ENCODE data around the gene ZNF789.
A peak's percentile ranks its signal among the peaks of the same experiment; 100 is the strongest.

The ZNF789 gene

GRCh38 chr7:99460651-99461050 is 12.0 kb upstream of the ZNF789 start:
- Histone ChIP-seq H3K36me3 (ENCODE audit: control insufficient read depth, insufficient read depth, low read length, severe bottlenecking) (peaks cover 52% of the 10 kb centered on the region), H3K4me3 (ENCODE audit: low read length) (no peak overlapping the region), H3K9me3 (ENCODE audit: control insufficient read depth, low read length) (no peaks in the 10 kb centered on the region), H3K9ac (ENCODE audit: low read length) (no peak overlapping the region), H3K4me1 (ENCODE audit: control insufficient read depth, insufficient read depth, low read length) (peaks cover 14% of the 10 kb centered on the region), H3K27me3 (replicated peaks; ENCODE audit: control insufficient read depth, insufficient read depth, low read length) (no peaks in the 10 kb centered on the region)
- DNase-seq (ENCODE audit: low read depth): no peak

- peaks cover 46% of the 10 kb centered on the region for H3K36me3 ChIP-seq (ENCODE audit: control insufficient read depth, insufficient read depth, low read length, severe bottlenecking)
- DNase-seq (ENCODE audit: low read depth): no peak
- peaks cover 16% of the 10 kb centered on the region for H3K4me1 ChIP-seq (ENCODE audit: control insufficient read depth, insufficient read depth, low read length)
- no peak overlapping the region for H3K4me3 ChIP-seq (ENCODE audit: low read length)
- H3K27me3 ChIP-seq (replicated peaks; ENCODE audit: control insufficient read depth, insufficient read depth, low read length): no peaks in the 10 kb centered on the region
- no peaks in the 10 kb centered on the region for H3K9me3 ChIP-seq (ENCODE audit: control insufficient read depth, low read length)
- no peak overlapping the region for H3K9ac ChIP-seq (ENCODE audit: low read length)
Measured at GRCh38 chr7:99461221-99461620, 11.5 kb upstream of the ZNF789 start.

DNA sequence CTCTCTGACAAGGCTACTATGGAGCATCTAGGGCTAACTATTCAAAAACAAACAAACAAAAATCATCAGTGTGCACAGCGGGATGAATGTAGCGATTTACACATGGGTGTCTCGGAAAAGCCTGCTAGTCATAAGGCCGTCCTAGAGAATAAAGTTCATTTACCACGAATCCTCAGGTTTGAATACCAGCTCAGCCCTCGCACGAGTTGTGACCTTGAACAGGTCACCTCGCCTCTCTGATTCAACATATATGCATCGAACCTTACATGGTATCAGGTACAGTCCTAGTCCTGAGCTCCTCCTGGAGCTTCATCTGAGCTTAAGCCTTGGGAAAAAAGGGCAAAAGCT is 7.3 kb upstream of the ZNF789 start:
- Histone ChIP-seq H3K4me3 (ENCODE audit: low read length) (peak overlapping the region; percentile 93), H3K9me3 (ENCODE audit: control insufficient read depth, low read length) (no peaks in the 10 kb centered on the region), H3K4me1 (ENCODE audit: control insufficient read depth, insufficient read depth, low read length) (peaks cover 17% of the 10 kb centered on the region), H3K27me3 (replicated peaks; ENCODE audit: control insufficient read depth, insufficient read depth, low read length) (no peaks in the 10 kb centered on the region), H3K36me3 (ENCODE audit: control insufficient read depth, insufficient read depth, low read length, severe bottlenecking) (peaks cover 8% of the 10 kb centered on the region), H3K9ac (ENCODE audit: low read length) (peak overlapping the region; percentile 100)
- no peak for DNase-seq (ENCODE audit: low read depth)

DNA sequence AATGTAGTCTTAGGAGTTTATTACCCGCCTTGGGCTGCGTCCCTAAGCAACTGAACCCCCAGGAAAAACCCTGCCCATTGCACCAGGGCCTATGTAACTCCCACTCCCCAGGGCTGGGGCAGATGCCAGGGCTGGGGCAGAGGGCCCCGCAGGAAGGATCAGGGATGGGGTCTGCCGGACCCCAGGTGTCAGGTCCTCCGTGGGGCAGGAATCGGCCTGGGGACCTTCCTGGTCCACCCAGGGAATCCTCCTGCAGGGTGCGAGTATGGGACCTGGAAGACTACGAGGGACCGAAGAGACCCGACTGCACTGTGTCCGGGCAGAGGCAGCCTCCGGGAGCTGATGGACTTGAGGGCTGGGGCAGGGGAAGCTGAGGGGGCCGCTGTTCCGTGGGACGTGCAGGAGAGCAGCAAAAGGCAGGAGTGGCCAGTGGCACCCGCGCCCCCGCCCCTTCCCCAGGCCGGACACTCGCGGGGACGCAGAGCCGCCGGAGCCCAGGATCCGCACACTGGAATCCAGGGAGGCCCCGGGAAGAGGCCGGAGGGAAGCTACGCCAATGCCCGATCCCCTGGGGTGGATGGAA is 4.3 kb upstream of the ZNF789 start:
- no peak overlapping the region for H3K9ac ChIP-seq (ENCODE audit: low read length)
- peaks cover 14% of the 10 kb centered on the region for H3K4me1 ChIP-seq (ENCODE audit: control insufficient read depth, insufficient read depth, low read length)
- no peak overlapping the region for H3K4me3 ChIP-seq (ENCODE audit: low read length)
- H3K27me3 ChIP-seq (replicated peaks; ENCODE audit: control insufficient read depth, insufficient read depth, low read length): no peaks in the 10 kb centered on the region
- no peak for DNase-seq (ENCODE audit: low read depth)
- no peaks in the 10 kb centered on the region for H3K9me3 ChIP-seq (ENCODE audit: control insufficient read depth, low read length)
- peaks cover 4% of the 10 kb centered on the region for H3K36me3 ChIP-seq (ENCODE audit: control insufficient read depth, insufficient read depth, low read length, severe bottlenecking)

DNA sequence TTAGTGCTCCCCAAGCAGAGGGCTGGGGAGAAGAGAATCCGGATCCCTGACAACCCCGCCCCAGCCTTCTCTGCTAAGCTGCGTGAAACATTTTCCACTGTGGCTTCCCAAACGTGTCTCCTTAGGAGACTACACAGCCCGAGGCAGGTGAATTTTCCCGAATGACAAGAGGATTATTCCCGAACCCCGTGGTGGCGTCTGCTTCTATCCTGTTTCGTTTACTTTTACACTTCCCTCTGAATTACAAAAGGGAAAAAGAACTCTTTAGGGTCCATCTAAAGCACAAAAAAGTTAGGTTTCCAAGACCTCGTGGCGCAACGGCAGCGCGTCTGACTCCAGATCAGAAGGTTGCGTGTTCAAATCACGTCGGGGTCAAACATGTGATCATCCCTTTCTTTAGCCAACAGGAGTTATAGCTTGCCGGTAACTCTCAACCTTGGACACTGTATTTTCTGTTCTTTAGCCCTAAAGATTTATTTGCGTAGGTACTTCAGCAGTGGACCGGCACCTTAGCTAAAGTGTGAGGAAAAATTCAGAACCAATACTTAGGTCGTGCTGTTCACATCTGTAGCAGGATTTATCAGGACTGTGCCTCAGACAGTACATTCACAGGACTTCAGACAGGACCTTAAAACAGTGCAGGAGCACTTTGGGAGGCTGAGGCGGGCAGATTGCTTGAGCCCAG is 3.2 kb upstream of the ZNF789 start:
- H3K9me3 ChIP-seq (ENCODE audit: control insufficient read depth, low read length): no peaks in the 10 kb centered on the region
- peaks cover 16% of the 10 kb centered on the region for H3K4me1 ChIP-seq (ENCODE audit: control insufficient read depth, insufficient read depth, low read length)
- H3K27me3 ChIP-seq (replicated peaks; ENCODE audit: control insufficient read depth, insufficient read depth, low read length): no peaks in the 10 kb centered on the region
- DNase-seq (ENCODE audit: low read depth): no peak
- no peaks in the 10 kb centered on the region for H3K36me3 ChIP-seq (ENCODE audit: control insufficient read depth, insufficient read depth, low read length, severe bottlenecking)
- no peak overlapping the region for H3K9ac ChIP-seq (ENCODE audit: low read length)
- no peak overlapping the region for H3K4me3 ChIP-seq (ENCODE audit: low read length)

DNA sequence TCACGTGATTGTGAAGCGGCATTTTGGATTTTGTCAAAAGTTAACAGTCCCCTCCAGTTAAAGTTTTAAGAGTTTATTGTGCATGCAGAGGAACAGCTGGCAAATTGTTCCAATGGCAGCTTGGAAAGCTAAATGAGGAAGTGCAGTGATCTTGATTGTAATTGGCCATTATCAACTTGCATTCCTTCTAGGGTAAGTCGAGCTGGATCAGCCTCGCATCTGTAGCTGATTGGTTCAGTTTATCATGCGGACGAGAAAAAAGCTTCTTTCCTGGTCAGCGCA is 566 bp downstream of the ZNF789 start:
- Histone ChIP-seq H3K4me1 (ENCODE audit: control insufficient read depth, insufficient read depth, low read length) (peaks cover 5% of the 10 kb centered on the region), H3K9ac (ENCODE audit: low read length) (peak overlapping the region; percentile 91), H3K9me3 (ENCODE audit: control insufficient read depth, low read length) (no peaks in the 10 kb centered on the region), H3K36me3 (ENCODE audit: control insufficient read depth, insufficient read depth, low read length, severe bottlenecking) (peaks cover 10% of the 10 kb centered on the region), H3K4me3 (ENCODE audit: low read length) (peak overlapping the region; percentile 93), H3K27me3 (replicated peaks; ENCODE audit: control insufficient read depth, insufficient read depth, low read length) (no peaks in the 10 kb centered on the region)
- peak; percentile 73 for DNase-seq (ENCODE audit: low read depth)

DNA sequence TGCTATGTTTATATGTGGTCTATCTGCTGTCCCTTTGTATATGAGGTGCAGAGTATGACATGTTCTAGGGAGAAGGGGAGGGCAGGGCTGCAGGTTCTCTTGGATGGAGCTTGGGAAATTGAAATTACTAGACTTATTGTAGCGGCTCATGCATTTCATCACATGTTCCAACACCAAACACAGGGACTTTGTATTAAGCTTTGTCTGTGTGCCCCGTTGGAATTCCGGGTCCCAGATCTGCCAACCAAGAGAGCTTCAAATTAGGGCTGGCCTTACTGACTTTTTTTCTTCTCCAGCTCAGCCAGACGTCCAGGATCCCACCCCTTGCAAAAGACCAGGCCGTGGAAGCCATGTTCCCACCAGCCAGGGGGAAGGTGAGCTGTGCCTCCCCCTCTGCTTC is 3.4 kb downstream of the ZNF789 start:
- no peaks in the 10 kb centered on the region for H3K9me3 ChIP-seq (ENCODE audit: control insufficient read depth, low read length)
- no peaks in the 10 kb centered on the region for H3K27me3 ChIP-seq (replicated peaks; ENCODE audit: control insufficient read depth, insufficient read depth, low read length)
- peaks cover 20% of the 10 kb centered on the region for H3K36me3 ChIP-seq (ENCODE audit: control insufficient read depth, insufficient read depth, low read length, severe bottlenecking)
- no peak overlapping the region for H3K9ac ChIP-seq (ENCODE audit: low read length)
- H3K4me1 ChIP-seq (ENCODE audit: control insufficient read depth, insufficient read depth, low read length): peaks cover 9% of the 10 kb centered on the region
- no peak overlapping the region for H3K4me3 ChIP-seq (ENCODE audit: low read length)
- no peak for DNase-seq (ENCODE audit: low read depth)

GRCh38 chr7:99478464-99479440 is 6.1 kb downstream of the ZNF789 start:
- Histone ChIP-seq H3K4me3 (ENCODE audit: low read length) (no peak overlapping the region), H3K27me3 (replicated peaks; ENCODE audit: control insufficient read depth, insufficient read depth, low read length) (no peaks in the 10 kb centered on the region), H3K9me3 (ENCODE audit: control insufficient read depth, low read length) (no peaks in the 10 kb centered on the region), H3K9ac (ENCODE audit: low read length) (no peak overlapping the region), H3K4me1 (ENCODE audit: control insufficient read depth, insufficient read depth, low read length) (peaks cover 6% of the 10 kb centered on the region), H3K36me3 (ENCODE audit: control insufficient read depth, insufficient read depth, low read length, severe bottlenecking) (peaks cover 29% of the 10 kb centered on the region)
- no peak for DNase-seq (ENCODE audit: low read depth)

DNA sequence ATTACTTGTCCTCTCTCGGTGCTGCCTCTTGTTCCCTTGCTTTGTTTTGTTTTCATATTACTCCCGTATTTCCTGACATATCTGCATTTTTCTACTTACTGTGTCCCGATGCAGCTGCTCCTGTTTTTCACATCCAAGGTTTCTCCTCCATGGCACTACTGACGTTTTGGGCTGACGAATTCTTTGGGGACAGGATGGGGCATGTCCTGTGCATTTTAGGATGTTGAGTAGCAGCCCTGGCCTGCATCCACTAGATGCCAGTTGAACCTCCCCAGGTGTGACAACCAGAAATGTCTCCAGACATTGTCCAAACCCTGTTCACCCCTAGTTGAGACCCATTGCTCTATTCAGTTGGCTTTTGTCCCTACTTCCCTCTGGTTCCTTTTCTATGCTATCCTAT is 12.4 kb downstream of the ZNF789 start:
- no peaks in the 10 kb centered on the region for H3K4me1 ChIP-seq (ENCODE audit: control insufficient read depth, insufficient read depth, low read length)
- H3K9ac ChIP-seq (ENCODE audit: low read length): no peak overlapping the region
- no peak overlapping the region for H3K4me3 ChIP-seq (ENCODE audit: low read length)
- DNase-seq (ENCODE audit: low read depth): no peak
- H3K27me3 ChIP-seq (replicated peaks; ENCODE audit: control insufficient read depth, insufficient read depth, low read length): no peaks in the 10 kb centered on the region
- H3K9me3 ChIP-seq (ENCODE audit: control insufficient read depth, low read length): no peaks in the 10 kb centered on the region
- peaks cover 34% of the 10 kb centered on the region for H3K36me3 ChIP-seq (ENCODE audit: control insufficient read depth, insufficient read depth, low read length, severe bottlenecking)

GRCh38 chr7:99489235-99489634 is 16.5 kb downstream of the ZNF789 start:
- peaks cover 38% of the 10 kb centered on the region for H3K36me3 ChIP-seq (ENCODE audit: control insufficient read depth, insufficient read depth, low read length, severe bottlenecking)
- no peak for DNase-seq (ENCODE audit: low read depth)
- no peak overlapping the region for H3K9ac ChIP-seq (ENCODE audit: low read length)
- H3K9me3 ChIP-seq (ENCODE audit: control insufficient read depth, low read length): peaks cover 16% of the 10 kb centered on the region
- H3K4me3 ChIP-seq (ENCODE audit: low read length): no peak overlapping the region
- no peaks in the 10 kb centered on the region for H3K4me1 ChIP-seq (ENCODE audit: control insufficient read depth, insufficient read depth, low read length)
- H3K27me3 ChIP-seq (replicated peaks; ENCODE audit: control insufficient read depth, insufficient read depth, low read length): no peaks in the 10 kb centered on the region

DNA sequence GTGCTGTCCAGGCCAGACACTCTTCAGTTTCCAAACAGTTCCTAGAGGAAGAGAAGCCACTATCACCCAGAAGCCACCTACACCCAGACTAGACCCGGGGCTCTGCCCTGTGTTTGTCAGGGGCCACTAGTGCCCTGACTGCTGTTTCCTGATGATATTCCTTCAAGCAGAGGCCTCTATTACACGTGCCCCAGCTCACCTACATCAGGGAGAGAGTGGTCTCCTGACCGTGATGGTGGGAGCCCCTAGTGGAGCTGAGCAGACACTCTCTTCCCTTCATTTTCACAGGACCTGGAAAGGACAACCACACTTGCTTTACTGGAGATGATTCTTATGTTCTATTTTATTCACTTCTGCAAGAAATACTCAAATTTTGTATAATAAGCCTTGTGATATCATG is 18.2 kb downstream of the ZNF789 start:
- no peaks in the 10 kb centered on the region for H3K4me1 ChIP-seq (ENCODE audit: control insufficient read depth, insufficient read depth, low read length)
- no peak overlapping the region for H3K4me3 ChIP-seq (ENCODE audit: low read length)
- no peaks in the 10 kb centered on the region for H3K27me3 ChIP-seq (replicated peaks; ENCODE audit: control insufficient read depth, insufficient read depth, low read length)
- peaks cover 42% of the 10 kb centered on the region for H3K36me3 ChIP-seq (ENCODE audit: control insufficient read depth, insufficient read depth, low read length, severe bottlenecking)
- no peak for DNase-seq (ENCODE audit: low read depth)
- peaks cover 22% of the 10 kb centered on the region for H3K9me3 ChIP-seq (ENCODE audit: control insufficient read depth, low read length)
- H3K9ac ChIP-seq (ENCODE audit: low read length): no peak overlapping the region

Measured in adipocyte (in vitro differentiated cells).